NT2/D1 (cell line): ENCODE data around the gene IGFBP6.

Experiments
- SUZ12 ChIP-seq: IDR thresholded peaks from 2 replicates; pipeline ENCODE4 v1.6.1; 2011; ENCODE audit not compliant: insufficient read length, insufficient read depth; ENCODE audit errors: extremely low read depth
- ZNF274 ChIP-seq: IDR thresholded peaks from 2 replicates; pipeline ENCODE4 v1.6.1; 2011; ENCODE audit warnings: mild to moderate bottlenecking, low read depth, low read length

DNA sequence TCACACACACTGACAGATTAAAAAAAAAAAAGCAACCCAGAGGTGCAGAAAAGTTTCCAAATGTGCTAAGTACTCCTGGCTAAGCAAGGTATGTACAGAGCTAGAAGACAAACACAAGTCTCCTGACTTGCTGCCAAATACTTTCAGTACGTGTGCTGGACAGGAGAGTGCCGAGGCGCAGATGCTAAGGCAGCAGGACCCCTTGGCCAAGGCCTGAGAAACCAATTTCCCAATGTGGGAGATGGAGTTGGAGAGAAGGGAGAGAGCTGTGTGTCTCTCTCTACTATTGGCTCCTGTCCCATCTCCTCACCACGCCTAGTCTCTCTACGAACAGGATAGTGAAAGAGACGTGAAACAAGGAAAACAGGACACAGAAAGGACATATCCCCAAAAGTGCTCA is 23.6 kb upstream of the IGFBP6 start:
- TF ChIP-seq ZNF274 (no peak), SUZ12 (no peak)
